MCF 10A (cell line): Measurements from ENCODE around the gene CABP1. TPM values are rescaled to one million over a fixed set of nuclear protein-coding genes. Genes with fewer than 3 reads are reported as not detected.

Experiments
- Bru-seq: library from RNA; stranded (reverse); fragments of 400-500 nt; gene quantifications from one replicate; lab custom pipeline; 2021; lab: Mats Ljungman, UMichigan
- BruChase-seq, 2 experiments: library from RNA; stranded (reverse); fragments of 400-500 nt; gene quantifications; one replicate each; lab custom pipeline; 2021; lab: Mats Ljungman, UMichigan
- BruUV-seq: library from RNA; stranded (reverse); fragments of 400-500 nt; replicated peaks from 2 replicates; lab custom pipeline; 2021; lab: Mats Ljungman, UMichigan
- CTCF ChIA-PET: fragments of 300-600 bp; sonication (Branson Sonifier 250); formaldehyde crosslinking; extraction: SDS; loops from one replicate; lab custom pipeline; 2021; ENCODE audit warnings: antibody characterized with exemption, inconsistent platforms; lab: Yijun Ruan, JAX
- POLR2A ChIA-PET: fragments of 300-600, 350-650 bp; sonication (Branson Sonifier 250); formaldehyde crosslinking; extraction: SDS; loops from one replicate; lab custom pipeline; 2020; ENCODE audit warnings: antibody characterized with exemption, inconsistent platforms; lab: Yijun Ruan, JAX
- DNase-seq: peaks from one replicate; pipeline ENCODE4 v3.0.0-alpha.2; 2018; ENCODE audit not compliant: unreplicated experiment
- H3K27ac Mint-ChIP-seq: one replicate; pipeline ENCODE4 v1.8.0; 2022; ENCODE audit warnings: mild to moderate bottlenecking, low read depth, mixed read lengths; ENCODE audit not compliant: unreplicated experiment
- H3K27me3 Mint-ChIP-seq: one replicate; pipeline ENCODE4 v1.8.0; 2022; ENCODE audit warnings: mixed read lengths; ENCODE audit not compliant: insufficient read depth, unreplicated experiment
- H3K36me3 Mint-ChIP-seq: one replicate; pipeline ENCODE4 v1.8.0; 2022; ENCODE audit warnings: mild to moderate bottlenecking, moderate library complexity, mixed read lengths; ENCODE audit not compliant: insufficient read depth, unreplicated experiment
- H3K4me1 Mint-ChIP-seq: one replicate; pipeline ENCODE4 v1.8.0; 2022; ENCODE audit warnings: mixed read lengths; ENCODE audit not compliant: insufficient read depth, unreplicated experiment
- H3K4me3 Mint-ChIP-seq: one replicate; pipeline ENCODE4 v1.8.0; 2022; ENCODE audit warnings: mild to moderate bottlenecking, moderate library complexity, mixed read lengths; ENCODE audit not compliant: unreplicated experiment
- H3K9me3 Mint-ChIP-seq: one replicate; pipeline ENCODE4 v1.8.0; 2022; ENCODE audit warnings: mixed read lengths; ENCODE audit not compliant: unreplicated experiment
- intact Hi-C: fragments of 100-400 bp; cut with micrococcal nuclease; formaldehyde crosslinking; loops from 2 replicates; pipeline ENCODE4 v1.14.1; 2022
- long read RNA-seq: library from polyadenylated mRNA; stranded (forward); transcript quantifications from one replicate; pipeline ENCODE4 v2.0.0, GENCODE V29; 2022
- total RNA-seq: library from RNA; stranded (reverse); gene quantifications from 2 replicates; pipeline ENCODE4 v1.2.3, GENCODE V29; 2022
- TF ChIP-seq, protein P1 (sequence below): fragments of 200-600 bp; IDR thresholded peaks from one replicate; pipeline ENCODE4 v1.8.0; 2022; ENCODE audit warnings: antibody characterized with exemption, mild to moderate bottlenecking; ENCODE audit not compliant: unreplicated experiment

CABP1 gene
- total RNA-seq = not detected in 2 replicates
- Bru-seq, nascent RNA = not detected
- percentile 11 among the genes with signal in this experiment for BruChase-seq, experiment 1, labeled RNA remaining after a 6-hour chase
- BruChase-seq, experiment 2, labeled RNA remaining after a 2-hour chase = percentile 4 among the genes with signal in this experiment
- long read RNA-seq = 0 reads

DNA sequence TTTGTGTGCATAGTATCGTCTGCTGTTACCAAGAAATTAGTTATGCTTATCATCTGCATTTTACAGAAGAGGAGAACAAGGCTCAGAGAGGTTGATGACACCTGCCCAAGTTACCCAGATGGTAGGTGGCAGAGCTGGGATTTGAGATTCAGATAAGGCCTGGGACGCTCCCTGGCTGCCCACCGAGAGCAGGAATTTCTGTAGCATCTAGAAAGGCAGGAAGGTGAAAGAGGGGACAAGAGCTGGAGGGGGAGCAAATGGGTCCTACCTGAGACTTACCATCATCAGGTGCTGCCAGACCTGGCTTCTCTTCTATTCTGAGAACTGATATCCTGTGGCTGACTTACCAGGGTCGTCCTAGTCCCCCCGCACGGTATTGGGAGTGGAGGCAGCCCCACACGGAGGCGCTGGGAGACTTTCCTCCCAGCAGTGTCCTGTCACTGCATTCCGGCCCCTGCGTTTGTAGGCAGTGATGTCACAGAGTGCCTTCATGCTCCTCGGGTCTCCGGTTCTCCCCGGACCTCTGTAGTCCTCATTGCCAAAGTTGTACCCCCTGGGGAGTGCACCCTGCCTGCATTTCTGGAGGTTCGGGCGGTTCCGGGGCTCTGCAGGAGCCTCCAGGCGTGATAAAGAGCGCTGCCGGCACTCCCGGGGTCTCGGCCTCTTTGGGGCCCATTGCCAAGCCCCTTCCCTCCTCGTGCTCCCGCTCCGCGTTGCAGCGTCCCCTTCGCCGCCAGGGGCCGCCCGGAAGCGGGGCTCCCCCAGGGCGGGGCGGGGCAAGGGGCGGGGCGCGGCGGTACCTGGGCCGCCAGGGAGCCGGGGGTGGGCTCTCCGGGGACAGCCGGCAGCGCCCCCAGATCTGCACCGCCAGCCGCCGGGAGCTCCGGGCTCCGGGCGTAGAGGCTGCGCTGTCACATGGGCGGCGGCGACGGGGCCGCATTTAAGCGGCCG is at the start of gene CABP1:
CABP1 (plus strand) TSS at position 856 of the 951 bp plus-strand sequence; CDS start at position 916, 60 bp downstream.
- Mint-ChIP-seq H3K27me3 (peaks cover 23% of the 10 kb centered on the region), H3K4me3 (peak within 1 kb of the TSS; percentile 68), H3K27ac (no peak within 1 kb of the TSS), H3K9me3 (no peaks in the 10 kb centered on the region), H3K36me3 (no peaks in the 10 kb centered on the region), H3K4me1 (peaks cover 6% of the 10 kb centered on the region)
- TF ChIP-seq, protein P1, sequence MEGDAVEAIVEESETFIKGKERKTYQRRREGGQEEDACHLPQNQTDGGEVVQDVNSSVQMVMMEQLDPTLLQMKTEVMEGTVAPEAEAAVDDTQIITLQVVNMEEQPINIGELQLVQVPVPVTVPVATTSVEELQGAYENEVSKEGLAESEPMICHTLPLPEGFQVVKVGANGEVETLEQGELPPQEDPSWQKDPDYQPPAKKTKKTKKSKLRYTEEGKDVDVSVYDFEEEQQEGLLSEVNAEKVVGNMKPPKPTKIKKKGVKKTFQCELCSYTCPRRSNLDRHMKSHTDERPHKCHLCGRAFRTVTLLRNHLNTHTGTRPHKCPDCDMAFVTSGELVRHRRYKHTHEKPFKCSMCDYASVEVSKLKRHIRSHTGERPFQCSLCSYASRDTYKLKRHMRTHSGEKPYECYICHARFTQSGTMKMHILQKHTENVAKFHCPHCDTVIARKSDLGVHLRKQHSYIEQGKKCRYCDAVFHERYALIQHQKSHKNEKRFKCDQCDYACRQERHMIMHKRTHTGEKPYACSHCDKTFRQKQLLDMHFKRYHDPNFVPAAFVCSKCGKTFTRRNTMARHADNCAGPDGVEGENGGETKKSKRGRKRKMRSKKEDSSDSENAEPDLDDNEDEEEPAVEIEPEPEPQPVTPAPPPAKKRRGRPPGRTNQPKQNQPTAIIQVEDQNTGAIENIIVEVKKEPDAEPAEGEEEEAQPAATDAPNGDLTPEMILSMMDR = no peak
- CTCF ChIA-PET = interaction anchor here (0.6 to 1.1 kb wide), 3 partner anchors 74 to 576 kb away, joined by 3 read pairs; no protein-coding TSS in a partner anchor
- intact Hi-C loops = loop anchor here (5.0 kb wide), 1 partner anchor 43 kb away; no protein-coding TSS in a partner anchor
- no peak for DNase-seq
- POLR2A ChIA-PET = no interaction called here
- no TSS peak for BruUV-seq

DNA sequence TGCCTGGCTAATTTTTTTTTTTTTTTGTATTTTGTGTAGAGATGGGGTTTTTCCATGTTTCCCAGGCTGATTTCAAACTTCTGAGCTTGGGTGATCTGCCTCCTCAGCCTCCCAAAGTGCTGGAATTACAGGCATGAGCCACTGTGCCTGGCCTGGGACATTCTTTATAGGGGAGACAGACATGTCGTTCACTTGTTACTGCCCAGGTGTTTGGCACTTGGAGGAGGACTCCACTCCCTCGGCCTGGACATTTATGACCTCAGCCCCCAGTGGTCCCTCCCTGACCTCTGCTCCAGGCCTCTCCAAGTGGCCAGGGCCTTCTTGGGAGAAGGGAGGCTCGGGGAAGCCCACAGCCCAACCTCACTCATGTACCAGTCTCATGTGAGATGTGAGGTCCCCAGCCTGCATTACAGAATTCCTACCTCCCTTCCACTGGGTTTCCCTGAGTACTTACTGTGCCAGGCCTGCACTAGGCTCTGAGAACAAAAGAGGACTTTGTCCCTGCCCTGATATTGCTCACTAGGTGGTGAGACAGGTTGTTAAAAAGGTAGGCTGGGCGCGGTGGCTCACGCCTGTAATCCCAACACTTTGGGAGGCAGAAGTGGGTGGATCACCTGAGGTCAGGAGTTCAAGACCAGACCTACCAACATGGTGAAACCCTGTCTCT is 49.6 kb upstream of the CABP1 start:
- no TSS peak for BruUV-seq
- H3K9me3 Mint-ChIP-seq = no peaks in the 10 kb centered on the region
- H3K4me1 Mint-ChIP-seq = no peaks in the 10 kb centered on the region
- ChIA-PET CTCF (interaction anchor here (0.9 to 1.4 kb wide), 2 partner anchors 8 to 381 kb away, joined by 3 to 6 read pairs; no protein-coding TSS in a partner anchor), POLR2A (interaction anchor here (0.7 kb wide), 2 partner anchors 22 to 171 kb away, joined by 3 to 4 read pairs; no protein-coding TSS in a partner anchor)
- intact Hi-C loops = no loop called here
- no peaks in the 10 kb centered on the region for H3K27me3 Mint-ChIP-seq
- TF ChIP-seq, protein P1 = no peak
- no peak overlapping the region for H3K27ac Mint-ChIP-seq
- no peak overlapping the region for H3K4me3 Mint-ChIP-seq
- DNase-seq = no peak
- no peaks in the 10 kb centered on the region for H3K36me3 Mint-ChIP-seq

DNA sequence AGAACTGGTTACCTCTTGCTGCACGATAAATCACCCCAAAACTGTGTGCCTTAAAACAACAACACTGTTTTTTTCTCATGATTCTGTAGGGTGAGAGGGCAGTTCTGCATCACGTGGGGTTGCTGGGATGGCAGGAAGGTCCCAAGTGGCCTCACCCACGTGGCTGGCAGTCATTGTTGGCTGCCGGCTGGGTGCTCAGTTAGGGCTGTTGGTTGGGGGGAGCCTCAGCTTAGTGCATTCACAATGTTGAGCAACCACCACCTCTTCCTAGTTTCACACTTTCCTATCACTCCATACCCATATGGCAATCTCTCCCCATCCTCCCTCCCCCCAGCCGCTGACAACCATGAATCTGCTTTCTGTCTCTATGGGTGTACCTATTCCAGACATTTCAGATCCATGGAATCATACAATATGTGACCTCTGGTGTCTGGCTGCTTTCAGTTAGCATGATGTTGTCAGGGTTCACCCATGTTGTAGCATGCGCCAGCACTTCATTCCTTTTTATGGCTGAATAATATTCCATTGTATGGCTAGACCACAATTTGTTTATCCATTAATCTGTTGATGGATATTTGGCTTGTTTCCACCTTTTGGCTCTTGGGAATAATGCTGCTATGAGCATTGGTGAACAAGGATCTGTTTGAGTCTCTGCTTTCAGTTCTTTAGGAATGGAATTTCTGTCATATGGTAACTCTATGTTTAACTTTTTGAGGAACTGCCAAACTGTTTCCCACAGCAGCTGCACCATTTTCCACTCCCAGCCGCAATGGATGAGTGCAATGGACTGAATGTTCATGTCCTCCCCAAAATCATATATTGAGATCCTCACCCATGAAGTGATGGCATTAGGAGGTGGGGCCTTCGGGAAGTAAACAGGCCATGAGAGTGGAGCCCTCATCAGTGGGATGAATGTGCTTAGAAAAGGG is 48.0 kb upstream of the CABP1 start:
- TF ChIP-seq, protein P1 = no peak
- peaks cover 3% of the 10 kb centered on the region for H3K27me3 Mint-ChIP-seq
- ChIA-PET POLR2A (interaction anchor here (0.8 kb wide), 1 partner anchor 11 kb away, joined by 4 read pairs; the partner anchor contains the start of gene POP5), CTCF (interaction anchor here (1.0 to 1.8 kb wide), 3 partner anchors 9 to 57 kb away, joined by 3 to 6 read pairs (median 5); no protein-coding TSS in a partner anchor)
- no peaks in the 10 kb centered on the region for H3K9me3 Mint-ChIP-seq
- no TSS peak for BruUV-seq
- no peaks in the 10 kb centered on the region for H3K36me3 Mint-ChIP-seq
- no peak overlapping the region for H3K4me3 Mint-ChIP-seq
- intact Hi-C loops = no loop called here
- H3K4me1 Mint-ChIP-seq = no peaks in the 10 kb centered on the region
- no peak for DNase-seq
- H3K27ac Mint-ChIP-seq = no peak overlapping the region
